K562 (cell line): ENCODE measurements around the gene PCBP3. TPM values are rescaled to one million over a fixed set of nuclear protein-coding genes. Genes with fewer than 3 reads are reported as not detected.

Experiments used
- ADNP ChIP-seq: fragments of 200-800 bp; sonication (Bioruptor generic); IDR thresholded peaks from 2 replicates; pipeline ENCODE4 v1.6.1; 2016; ENCODE audit warnings: missing genetic modification characterization, missing compliant biosample characterization
- LARP7 ChIP-seq: fragments of 450-650 bp; IDR thresholded peaks from 2 replicates; pipeline ENCODE4 v1.6.1; 2016
- U2AF1 ChIP-seq: fragments of 200-400 bp; formaldehyde crosslinking; optimal IDR thresholded peaks from 2 replicates; pipeline ENCODE3; 2017; ENCODE audit warnings: mild to moderate bottlenecking, low read depth, low read length, moderate library complexity
- ZNF639 ChIP-seq, 2 experiments: fragments of 200-800 bp in 1 of 2; sonication (Bioruptor generic) in 1 of 2; sonication (generic) in 1 of 2; formaldehyde crosslinking in 1 of 2; IDR thresholded peaks in 1 of 2; conservative IDR thresholded peaks in 1 of 2; 2 replicates each; pipeline versions ENCODE4 v1.5.0 to v1.6.1; 2016 to 2020; ENCODE audit warnings: missing compliant biosample characterization in 1 of 2, missing genetic modification characterization in 1 of 2, missing genetic modification reagents in 1 of 2
- polyA plus RNA-seq, 8 experiments: library from polyadenylated mRNA; depleted of rRNA in 4 of 8; stranded (reverse) in 5 of 8; unstranded in 3 of 8; fragments of >200 nt; fragmentation: Nextera tagmentation in 2 of 8; fragmentation: Illumina TruSeq in 1 of 8; extraction: Ambion mirVana in 2 of 8; extraction: Trizol in 1 of 8; gene quantifications; 2 replicates each; pipeline versions ENCODE4 v1.2.1 to v1.2.3, GENCODE V29; 2011 to 2014; ENCODE audit warnings: inconsistent platforms in 1 of 8, missing spikeins in 1 of 8
- total RNA-seq, 7 experiments: library from RNA; depleted of rRNA in 6 of 7; stranded (reverse); fragments of >200 nt in 6 of 7; fragmentation: Illumina TruSeq in 2 of 7; extraction: Trizol in 2 of 7; gene quantifications; 2 replicates each; pipeline versions ENCODE4 v1.2.1 to v1.2.3, GENCODE V29; 2011 to 2021; ENCODE audit warnings: low replicate concordance in 1 of 7
- TF ChIP-seq, protein P1 (sequence below): sonication (generic); formaldehyde crosslinking; IDR thresholded peaks from 2 replicates; pipeline ENCODE4 v1.8.1; 2023; ENCODE audit warnings: mild to moderate bottlenecking, missing genetic modification reagents, moderate library complexity
- TF ChIP-seq, protein P2 (sequence below): sonication (generic); formaldehyde crosslinking; IDR thresholded peaks from 2 replicates; pipeline ENCODE4 v1.8.0; 2023; ENCODE audit warnings: missing genetic modification reagents, mild to moderate bottlenecking, borderline replicate concordance

The PCBP3 gene
- total and polyA plus RNA-seq, 9 of the 15 experiments (the other 6 are each of a cell fraction or from before 2014, with no cell fraction given), result 0.18 TPM; not detected in 8

GRCh38 chr21:45740088-45740440, 96.5 kb downstream of the PCBP3 start (continued):
- TF ChIP-seq U2AF1 (no peak), ZNF639 (CRISPR knock-in tag; conservative IDR thresholded peaks at IDR 0.05 in 1 of 2, IDR thresholded peaks at IDR 0.05 in 1 of 2) (no peak), ADNP (tag) (no peak), LARP7 (no peak)
- TF ChIP-seq, protein P1, sequence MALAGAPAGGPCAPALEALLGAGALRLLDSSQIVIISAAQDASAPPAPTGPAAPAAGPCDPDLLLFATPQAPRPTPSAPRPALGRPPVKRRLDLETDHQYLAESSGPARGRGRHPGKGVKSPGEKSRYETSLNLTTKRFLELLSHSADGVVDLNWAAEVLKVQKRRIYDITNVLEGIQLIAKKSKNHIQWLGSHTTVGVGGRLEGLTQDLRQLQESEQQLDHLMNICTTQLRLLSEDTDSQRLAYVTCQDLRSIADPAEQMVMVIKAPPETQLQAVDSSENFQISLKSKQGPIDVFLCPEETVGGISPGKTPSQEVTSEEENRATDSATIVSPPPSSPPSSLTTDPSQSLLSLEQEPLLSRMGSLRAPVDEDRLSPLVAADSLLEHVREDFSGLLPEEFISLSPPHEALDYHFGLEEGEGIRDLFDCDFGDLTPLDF (CRISPR knock-in tag), result no peak
- TF ChIP-seq, protein P2, sequence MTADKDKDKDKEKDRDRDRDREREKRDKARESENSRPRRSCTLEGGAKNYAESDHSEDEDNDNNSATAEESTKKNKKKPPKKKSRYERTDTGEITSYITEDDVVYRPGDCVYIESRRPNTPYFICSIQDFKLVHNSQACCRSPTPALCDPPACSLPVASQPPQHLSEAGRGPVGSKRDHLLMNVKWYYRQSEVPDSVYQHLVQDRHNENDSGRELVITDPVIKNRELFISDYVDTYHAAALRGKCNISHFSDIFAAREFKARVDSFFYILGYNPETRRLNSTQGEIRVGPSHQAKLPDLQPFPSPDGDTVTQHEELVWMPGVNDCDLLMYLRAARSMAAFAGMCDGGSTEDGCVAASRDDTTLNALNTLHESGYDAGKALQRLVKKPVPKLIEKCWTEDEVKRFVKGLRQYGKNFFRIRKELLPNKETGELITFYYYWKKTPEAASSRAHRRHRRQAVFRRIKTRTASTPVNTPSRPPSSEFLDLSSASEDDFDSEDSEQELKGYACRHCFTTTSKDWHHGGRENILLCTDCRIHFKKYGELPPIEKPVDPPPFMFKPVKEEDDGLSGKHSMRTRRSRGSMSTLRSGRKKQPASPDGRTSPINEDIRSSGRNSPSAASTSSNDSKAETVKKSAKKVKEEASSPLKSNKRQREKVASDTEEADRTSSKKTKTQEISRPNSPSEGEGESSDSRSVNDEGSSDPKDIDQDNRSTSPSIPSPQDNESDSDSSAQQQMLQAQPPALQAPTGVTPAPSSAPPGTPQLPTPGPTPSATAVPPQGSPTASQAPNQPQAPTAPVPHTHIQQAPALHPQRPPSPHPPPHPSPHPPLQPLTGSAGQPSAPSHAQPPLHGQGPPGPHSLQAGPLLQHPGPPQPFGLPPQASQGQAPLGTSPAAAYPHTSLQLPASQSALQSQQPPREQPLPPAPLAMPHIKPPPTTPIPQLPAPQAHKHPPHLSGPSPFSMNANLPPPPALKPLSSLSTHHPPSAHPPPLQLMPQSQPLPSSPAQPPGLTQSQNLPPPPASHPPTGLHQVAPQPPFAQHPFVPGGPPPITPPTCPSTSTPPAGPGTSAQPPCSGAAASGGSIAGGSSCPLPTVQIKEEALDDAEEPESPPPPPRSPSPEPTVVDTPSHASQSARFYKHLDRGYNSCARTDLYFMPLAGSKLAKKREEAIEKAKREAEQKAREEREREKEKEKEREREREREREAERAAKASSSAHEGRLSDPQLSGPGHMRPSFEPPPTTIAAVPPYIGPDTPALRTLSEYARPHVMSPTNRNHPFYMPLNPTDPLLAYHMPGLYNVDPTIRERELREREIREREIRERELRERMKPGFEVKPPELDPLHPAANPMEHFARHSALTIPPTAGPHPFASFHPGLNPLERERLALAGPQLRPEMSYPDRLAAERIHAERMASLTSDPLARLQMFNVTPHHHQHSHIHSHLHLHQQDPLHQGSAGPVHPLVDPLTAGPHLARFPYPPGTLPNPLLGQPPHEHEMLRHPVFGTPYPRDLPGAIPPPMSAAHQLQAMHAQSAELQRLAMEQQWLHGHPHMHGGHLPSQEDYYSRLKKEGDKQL (CRISPR knock-in tag), result no peak
